Endothelial cell of umbilical vein (primary cell): ENCODE data around the gene EXD3.

Source experiments
- EZH2 ChIP-seq: IDR thresholded peaks from 2 replicates; pipeline ENCODE4 v1.6.1; 2012; ENCODE audit warnings: borderline replicate concordance, low read depth, mild to moderate bottlenecking, moderate library complexity, low read length, inconsistent platforms; ENCODE audit not compliant: severe bottlenecking
- FOS ChIP-seq: IDR thresholded peaks from 2 replicates; pipeline ENCODE4 v1.6.1; 2011; ENCODE audit warnings: mild to moderate bottlenecking, low read length, moderate library complexity, borderline replicate concordance; ENCODE audit not compliant: insufficient read depth
- POLR2AphosphoS5 ChIP-seq: IDR thresholded peaks from 2 replicates; pipeline ENCODE4 v1.6.1; 2012; ENCODE audit warnings: low read depth, mild to moderate bottlenecking, control low read depth, low read length, moderate library complexity; ENCODE audit not compliant: insufficient read depth

- no peak for TF ChIP-seq POLR2AphosphoS5
- no peak for TF ChIP-seq FOS
- TF ChIP-seq EZH2, result no peak
These were observed 156.1 kb downstream of the EXD3 start for GRCh38 chr9:137266585-137267453.
